GM12865 (cell line): Measurements from ENCODE around the gene ASCL3.

Experiments
- DNase-seq: peaks from one replicate; pipeline ENCODE4 v3.0.0; 2010; ENCODE audit warnings: low read depth
- H3K4me3 ChIP-seq: 2 replicates; pipeline ENCODE4 v1.5.1; 2011; ENCODE audit warnings: mild to moderate bottlenecking, low read depth, low read length, control low read depth
- TF ChIP-seq, protein P1 (sequence below): IDR thresholded peaks from 2 replicates; pipeline ENCODE4 v1.5.1; 2011; ENCODE audit warnings: low read length, control low read depth, low read depth, inconsistent platforms; ENCODE audit not compliant: insufficient read depth; ENCODE audit errors: missing control alignments

The ASCL3 gene

DNA sequence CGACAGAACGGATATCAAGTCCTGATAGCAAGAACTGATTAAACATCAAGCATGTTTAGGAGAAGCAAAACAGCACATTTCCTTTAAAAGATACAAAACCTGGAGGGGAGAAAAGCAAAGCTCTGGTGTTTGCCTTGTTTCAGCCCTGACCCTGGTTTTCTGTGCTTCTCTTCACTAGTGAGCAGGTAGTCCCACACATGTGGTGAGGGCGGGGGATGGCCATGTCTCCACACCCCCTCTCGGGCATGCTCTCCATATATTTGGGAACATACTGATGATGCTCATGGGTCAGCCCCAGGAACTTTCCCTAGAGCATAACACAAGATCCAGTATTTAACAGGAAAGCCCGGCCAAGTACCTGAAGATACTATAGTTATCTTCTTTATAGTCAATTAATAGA, 20.1 kb downstream of the ASCL3 start:
- H3K4me3 ChIP-seq: no peak overlapping the region
- no peak for DNase-seq
- TF ChIP-seq, protein P1, sequence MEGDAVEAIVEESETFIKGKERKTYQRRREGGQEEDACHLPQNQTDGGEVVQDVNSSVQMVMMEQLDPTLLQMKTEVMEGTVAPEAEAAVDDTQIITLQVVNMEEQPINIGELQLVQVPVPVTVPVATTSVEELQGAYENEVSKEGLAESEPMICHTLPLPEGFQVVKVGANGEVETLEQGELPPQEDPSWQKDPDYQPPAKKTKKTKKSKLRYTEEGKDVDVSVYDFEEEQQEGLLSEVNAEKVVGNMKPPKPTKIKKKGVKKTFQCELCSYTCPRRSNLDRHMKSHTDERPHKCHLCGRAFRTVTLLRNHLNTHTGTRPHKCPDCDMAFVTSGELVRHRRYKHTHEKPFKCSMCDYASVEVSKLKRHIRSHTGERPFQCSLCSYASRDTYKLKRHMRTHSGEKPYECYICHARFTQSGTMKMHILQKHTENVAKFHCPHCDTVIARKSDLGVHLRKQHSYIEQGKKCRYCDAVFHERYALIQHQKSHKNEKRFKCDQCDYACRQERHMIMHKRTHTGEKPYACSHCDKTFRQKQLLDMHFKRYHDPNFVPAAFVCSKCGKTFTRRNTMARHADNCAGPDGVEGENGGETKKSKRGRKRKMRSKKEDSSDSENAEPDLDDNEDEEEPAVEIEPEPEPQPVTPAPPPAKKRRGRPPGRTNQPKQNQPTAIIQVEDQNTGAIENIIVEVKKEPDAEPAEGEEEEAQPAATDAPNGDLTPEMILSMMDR: no peak

DNA sequence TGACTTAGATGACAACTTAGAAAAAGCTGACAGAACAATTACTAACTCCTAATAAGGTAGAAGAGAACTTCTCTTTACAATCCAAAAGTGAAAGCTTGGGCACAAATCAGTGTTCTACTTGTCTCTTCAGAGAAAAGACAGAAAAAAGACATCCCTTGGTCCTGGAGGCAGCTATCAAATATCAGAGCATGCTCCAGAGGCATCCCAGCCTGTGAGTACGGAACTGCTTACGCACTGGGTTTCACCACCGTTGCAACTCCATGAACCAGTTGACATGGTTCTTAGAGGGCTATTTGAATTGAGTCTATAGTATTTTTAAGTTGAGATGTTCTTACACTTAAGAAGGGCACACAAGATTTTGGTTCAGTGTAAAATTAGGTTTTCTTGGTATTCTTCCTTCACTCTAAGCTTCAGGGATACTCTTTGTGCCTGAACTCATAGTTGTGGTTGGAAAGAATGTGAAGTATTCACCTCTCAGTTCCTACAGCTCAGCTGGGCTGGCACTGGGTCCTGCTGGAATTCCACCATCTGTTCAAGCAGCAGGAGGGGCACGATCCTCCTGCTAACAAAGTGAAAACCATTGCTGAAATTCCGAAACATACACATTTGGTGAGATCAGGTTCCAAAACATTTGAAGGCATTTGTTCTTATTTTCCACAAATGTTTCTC, 25.5 kb downstream of the ASCL3 start:
- TF ChIP-seq, protein P1: no peak
- no peak for DNase-seq
- no peak overlapping the region for H3K4me3 ChIP-seq

DNA sequence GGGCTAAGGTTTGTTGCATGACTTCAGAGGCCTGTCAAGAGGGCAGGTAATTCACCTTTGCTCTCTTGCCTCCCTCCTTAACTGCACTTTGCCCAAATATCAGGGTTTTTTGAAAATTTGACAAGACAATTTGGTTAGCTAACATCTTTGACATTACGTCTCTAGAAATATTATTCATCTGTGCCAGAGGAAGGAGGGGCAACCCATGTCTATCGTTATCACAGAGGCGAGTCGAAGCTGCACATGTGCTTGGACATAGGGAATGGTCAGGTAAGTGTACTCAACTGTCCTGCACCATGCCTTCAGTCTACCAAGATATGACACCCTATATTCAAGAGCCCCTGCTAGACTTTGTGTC, 28.2 kb downstream of the ASCL3 start:
- no peak overlapping the region for H3K4me3 ChIP-seq
- no peak for DNase-seq
- TF ChIP-seq, protein P1: no peak

DNA sequence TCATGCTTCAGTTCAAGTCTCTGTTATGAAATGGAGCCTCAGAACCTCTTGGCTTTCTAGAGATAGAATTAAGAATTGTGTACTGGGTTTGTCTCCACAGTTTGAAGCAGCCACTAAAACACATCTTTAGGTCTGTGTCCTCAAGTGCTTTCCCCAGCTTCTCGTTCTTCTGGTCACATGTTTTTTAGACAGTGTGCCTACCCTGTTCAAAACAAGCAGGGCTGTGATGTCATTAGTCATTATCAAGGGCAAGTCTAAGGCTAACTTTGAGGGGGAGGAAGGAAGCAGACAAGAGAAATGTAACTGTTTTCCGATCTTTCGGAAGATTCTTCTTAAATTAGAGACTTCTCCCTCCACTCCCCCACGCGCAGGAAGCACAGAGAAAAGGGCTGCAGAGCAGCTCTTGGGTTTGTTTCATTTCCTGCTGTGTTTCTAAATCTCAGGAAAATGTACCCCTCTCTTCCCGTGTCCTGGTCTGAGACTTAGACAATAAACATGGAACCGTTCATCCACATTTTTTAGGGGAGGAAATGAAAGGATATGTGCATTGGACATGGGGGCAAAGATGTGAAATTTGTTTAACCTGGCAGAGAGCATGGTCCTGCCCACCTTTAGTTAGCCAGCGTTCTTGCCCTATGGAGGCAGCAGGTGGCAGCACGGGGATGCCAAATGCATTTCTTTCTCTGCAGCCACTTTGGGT, 28.7 kb downstream of the ASCL3 start:
- DNase-seq: peak; percentile 58
- TF ChIP-seq, protein P1: peak; percentile 75
- peak overlapping the region; percentile 29 for H3K4me3 ChIP-seq

DNA sequence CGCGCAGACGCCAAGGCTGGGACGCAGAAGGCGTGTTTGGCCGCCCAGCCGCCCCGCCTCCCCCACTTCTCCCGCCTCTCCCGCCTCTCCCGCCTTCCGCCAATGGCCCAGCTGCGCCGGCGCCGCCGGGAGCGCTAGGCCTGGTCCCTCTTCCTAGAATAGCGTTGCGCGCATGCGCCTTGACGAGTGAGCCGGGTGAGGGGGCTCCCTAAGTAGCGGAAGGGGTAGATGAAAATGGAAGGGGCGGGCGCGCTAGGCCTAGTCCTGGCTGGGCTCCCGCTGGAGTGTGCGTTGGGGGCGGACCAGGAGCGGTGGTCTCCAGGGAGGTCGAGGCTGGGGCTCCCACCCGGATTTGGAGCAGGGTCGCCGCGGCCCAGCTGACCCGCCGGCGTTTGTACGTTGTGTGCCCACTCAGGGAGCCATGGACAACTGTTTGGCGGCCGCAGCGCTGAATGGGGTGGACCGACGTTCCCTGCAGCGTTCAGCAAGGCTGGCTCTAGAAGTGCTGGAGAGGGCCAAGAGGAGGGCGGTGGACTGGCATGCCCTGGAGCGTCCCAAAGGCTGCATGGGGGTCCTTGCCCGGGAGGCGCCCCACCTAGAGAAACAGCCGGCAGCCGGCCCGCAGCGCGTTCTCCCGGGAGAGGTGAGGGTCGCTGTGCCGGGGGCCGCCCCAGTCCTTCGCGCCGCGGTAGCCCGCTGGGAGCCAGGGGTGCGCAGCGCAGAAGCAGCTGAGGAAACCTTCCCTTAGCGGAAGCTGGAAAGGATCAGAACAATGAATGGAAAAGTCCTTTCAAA, 31.6 kb downstream of the ASCL3 start, which contains the start of gene AKIP1:
Gene AKIP1, plus strand, starts transcription at position 161 of the 795 bp plus-strand sequence. Its CDS starts 261 bp downstream, at position 422.
- TF ChIP-seq, protein P1: no peak
- H3K4me3 ChIP-seq: peak within 1 kb of the TSS; percentile 86
- peak; percentile 95 for DNase-seq

DNA sequence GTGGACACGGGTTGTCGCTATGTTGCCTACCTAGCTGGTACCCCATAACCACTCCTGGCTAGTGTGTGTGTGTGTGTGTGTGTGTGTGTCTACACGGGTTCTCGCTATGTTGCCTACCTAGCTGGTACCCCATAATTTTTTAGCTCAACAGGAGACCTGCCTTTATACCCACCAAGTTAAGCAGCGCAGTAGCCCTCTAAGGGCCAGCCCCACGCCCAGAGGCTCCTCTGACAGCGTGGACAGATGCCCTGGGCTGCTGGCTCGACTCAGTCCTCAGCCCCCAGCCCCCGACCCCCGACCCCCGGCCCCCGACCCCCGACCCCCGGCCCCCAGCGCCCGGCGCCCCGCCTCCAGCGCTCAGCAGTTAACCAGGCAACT, 32.2 kb downstream of the ASCL3 start:
- TF ChIP-seq, protein P1: no peak
- no peak for DNase-seq

More for the DNA sequence above, 32.2 kb downstream of the ASCL3 start:
- H3K4me3 ChIP-seq: peak overlapping the region; percentile 86
